Measurements from ENCODE around the gene STRN.

DNA sequence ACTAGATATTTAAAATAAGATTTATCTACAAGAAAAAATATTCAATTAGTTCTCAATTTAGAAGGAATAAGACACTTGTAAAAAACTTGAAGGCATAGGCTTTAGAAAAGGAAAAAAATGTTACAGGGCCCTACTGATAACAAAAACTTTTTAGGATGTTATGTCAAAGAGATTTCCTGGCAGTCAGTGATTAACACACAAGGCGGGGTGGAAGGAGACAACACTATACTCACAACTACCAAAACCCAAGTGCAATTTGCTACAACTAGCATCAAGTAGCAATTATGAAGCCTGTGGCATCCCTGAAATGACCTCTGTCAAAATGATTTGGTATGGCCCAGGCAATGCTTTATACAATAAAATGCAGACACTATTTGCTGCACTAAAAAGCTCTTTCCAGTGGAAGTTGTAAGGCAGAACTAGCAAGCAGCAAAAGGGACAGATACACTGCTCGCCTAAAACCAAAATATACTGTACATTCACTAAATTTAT, 15.3 kb downstream of the STRN start:
- TF ChIP-seq, protein P1, sequence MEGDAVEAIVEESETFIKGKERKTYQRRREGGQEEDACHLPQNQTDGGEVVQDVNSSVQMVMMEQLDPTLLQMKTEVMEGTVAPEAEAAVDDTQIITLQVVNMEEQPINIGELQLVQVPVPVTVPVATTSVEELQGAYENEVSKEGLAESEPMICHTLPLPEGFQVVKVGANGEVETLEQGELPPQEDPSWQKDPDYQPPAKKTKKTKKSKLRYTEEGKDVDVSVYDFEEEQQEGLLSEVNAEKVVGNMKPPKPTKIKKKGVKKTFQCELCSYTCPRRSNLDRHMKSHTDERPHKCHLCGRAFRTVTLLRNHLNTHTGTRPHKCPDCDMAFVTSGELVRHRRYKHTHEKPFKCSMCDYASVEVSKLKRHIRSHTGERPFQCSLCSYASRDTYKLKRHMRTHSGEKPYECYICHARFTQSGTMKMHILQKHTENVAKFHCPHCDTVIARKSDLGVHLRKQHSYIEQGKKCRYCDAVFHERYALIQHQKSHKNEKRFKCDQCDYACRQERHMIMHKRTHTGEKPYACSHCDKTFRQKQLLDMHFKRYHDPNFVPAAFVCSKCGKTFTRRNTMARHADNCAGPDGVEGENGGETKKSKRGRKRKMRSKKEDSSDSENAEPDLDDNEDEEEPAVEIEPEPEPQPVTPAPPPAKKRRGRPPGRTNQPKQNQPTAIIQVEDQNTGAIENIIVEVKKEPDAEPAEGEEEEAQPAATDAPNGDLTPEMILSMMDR (conservative IDR thresholded peaks at IDR 0.05 in 1 of 2, IDR thresholded peaks at IDR 0.05 in 1 of 2; ENCODE audit: low read depth in 1 of 2, low read length in 2 of 2) = no peak
- TF ChIP-seq EZH2 (IDR thresholded peaks at IDR 0.05; ENCODE audit: low read length, missing control alignments) = no peak
